Measurements from ENCODE around the gene VAMP7.

Gene VAMP7

DNA sequence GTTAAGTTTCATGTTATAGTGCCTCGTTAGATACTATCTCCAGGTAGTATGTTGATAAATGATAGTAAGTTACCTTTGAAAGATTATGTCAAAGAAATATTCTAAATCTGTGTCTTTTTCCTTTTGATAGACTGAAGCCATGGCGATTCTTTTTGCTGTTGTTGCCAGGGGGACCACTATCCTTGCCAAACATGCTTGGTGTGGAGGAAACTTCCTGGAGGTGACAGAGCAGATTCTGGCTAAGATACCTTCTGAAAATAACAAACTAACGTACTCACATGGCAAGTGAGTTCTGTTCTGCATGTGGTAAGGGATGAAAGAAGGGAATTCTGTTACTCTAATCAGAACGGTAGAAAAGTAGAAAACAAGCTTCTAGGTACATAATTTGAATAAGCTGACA lies 8.2 kb downstream of the VAMP7 start:
- Histone ChIP-seq H3K4me3 (ENCODE audit: low read depth in 1 of 2, low read length in 1 of 2) (no peak overlapping the region), H3K4me1 (ENCODE audit: control insufficient read depth in 1 of 2, insufficient read depth in 1 of 2, low read depth in 1 of 2, low read length in 1 of 2) (peaks cover 34 to 46% of the 10 kb centered on the region in 2 experiments), H3K27ac (no peak overlapping the region), H3K27me3 (no peaks in the 10 kb centered on the region), H3K36me3 (no peaks in the 10 kb centered on the region), H3K9me3 (no peaks in the 10 kb centered on the region)
- TF ChIP-seq, protein P1, sequence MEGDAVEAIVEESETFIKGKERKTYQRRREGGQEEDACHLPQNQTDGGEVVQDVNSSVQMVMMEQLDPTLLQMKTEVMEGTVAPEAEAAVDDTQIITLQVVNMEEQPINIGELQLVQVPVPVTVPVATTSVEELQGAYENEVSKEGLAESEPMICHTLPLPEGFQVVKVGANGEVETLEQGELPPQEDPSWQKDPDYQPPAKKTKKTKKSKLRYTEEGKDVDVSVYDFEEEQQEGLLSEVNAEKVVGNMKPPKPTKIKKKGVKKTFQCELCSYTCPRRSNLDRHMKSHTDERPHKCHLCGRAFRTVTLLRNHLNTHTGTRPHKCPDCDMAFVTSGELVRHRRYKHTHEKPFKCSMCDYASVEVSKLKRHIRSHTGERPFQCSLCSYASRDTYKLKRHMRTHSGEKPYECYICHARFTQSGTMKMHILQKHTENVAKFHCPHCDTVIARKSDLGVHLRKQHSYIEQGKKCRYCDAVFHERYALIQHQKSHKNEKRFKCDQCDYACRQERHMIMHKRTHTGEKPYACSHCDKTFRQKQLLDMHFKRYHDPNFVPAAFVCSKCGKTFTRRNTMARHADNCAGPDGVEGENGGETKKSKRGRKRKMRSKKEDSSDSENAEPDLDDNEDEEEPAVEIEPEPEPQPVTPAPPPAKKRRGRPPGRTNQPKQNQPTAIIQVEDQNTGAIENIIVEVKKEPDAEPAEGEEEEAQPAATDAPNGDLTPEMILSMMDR (IDR thresholded peaks at IDR 0.05), result no peak

- Histone ChIP-seq H3K4me1 (ENCODE audit: control insufficient read depth in 1 of 2, insufficient read depth in 1 of 2, low read depth in 1 of 2, low read length in 1 of 2) (peaks cover 28 to 32% of the 10 kb centered on the region in 2 experiments), H3K27ac (peak overlapping the region; percentile 32), H3K4me3 (ENCODE audit: low read depth in 1 of 2, low read length in 1 of 2) (no peak overlapping the region), H3K27me3 (no peaks in the 10 kb centered on the region), H3K9me3 (no peaks in the 10 kb centered on the region), H3K36me3 (peaks cover 8% of the 10 kb centered on the region)
- TF ChIP-seq, protein P1 (IDR thresholded peaks at IDR 0.05), result no peak
Observed at GRCh38 chrX:155891446-155892210, 10.5 kb downstream of the VAMP7 start.

DNA sequence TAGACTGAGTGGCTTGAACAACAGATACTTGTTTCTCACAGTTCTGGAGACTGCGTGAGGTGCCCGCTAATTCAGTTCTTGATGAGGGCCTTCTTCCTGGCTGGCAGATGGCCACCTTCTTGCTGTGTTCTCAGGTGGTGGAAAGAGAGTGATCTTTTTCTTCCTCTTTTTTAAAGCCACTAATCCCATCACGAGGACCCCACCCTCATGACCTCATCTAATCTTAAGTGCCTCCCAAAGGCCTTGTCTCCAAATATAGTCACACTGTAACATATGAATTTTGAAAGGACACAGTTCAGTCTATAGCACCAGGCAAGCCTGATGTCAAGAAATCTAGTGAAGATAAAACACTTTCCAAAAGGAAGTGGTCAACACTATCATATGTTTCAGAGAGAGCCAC lies 12.4 kb downstream of the VAMP7 start:
- H3K27me3 ChIP-seq, result no peaks in the 10 kb centered on the region
- TF ChIP-seq, protein P1 (IDR thresholded peaks at IDR 0.05), result no peak
- H3K4me1 ChIP-seq (ENCODE audit: control insufficient read depth in 1 of 2, insufficient read depth in 1 of 2, low read depth in 1 of 2, low read length in 1 of 2), result peaks cover 14 to 16% of the 10 kb centered on the region in 2 experiments
- H3K36me3 ChIP-seq, result peaks cover 14% of the 10 kb centered on the region
- H3K9me3 ChIP-seq, result no peaks in the 10 kb centered on the region
- H3K27ac ChIP-seq, result no peak overlapping the region
- H3K4me3 ChIP-seq (ENCODE audit: low read depth in 1 of 2, low read length in 1 of 2), result no peak overlapping the region

GRCh38 chrX:155896512-155896911 lies 15.4 kb downstream of the VAMP7 start:
- TF ChIP-seq, protein P1 (IDR thresholded peaks at IDR 0.05), result no peak
- Histone ChIP-seq H3K4me1 (ENCODE audit: control insufficient read depth in 1 of 2, insufficient read depth in 1 of 2, low read depth in 1 of 2, low read length in 1 of 2) (peaks cover 4% of the 10 kb centered on the region in 2 experiments), H3K36me3 (peaks cover 25% of the 10 kb centered on the region), H3K27me3 (no peaks in the 10 kb centered on the region), H3K9me3 (no peaks in the 10 kb centered on the region), H3K4me3 (ENCODE audit: low read depth in 1 of 2, low read length in 1 of 2) (no peak overlapping the region), H3K27ac (no peak overlapping the region)

DNA sequence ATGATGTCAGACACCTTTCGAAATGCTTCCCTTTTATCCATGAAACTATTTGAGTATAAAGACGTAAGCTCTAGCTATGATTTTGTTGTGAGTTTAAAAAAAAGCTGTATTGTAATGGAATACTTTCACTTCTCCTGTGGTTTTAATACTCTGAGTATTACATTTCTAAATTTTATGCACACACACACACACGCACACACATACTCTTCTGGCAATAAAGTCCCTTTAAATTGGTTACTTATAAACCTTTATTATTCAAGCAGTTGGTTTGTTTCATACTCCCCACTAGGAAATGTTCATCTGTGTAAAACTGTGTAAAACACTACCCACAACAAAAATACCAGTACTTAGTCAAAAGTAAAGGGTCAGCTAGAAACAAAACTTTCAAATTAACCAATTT lies 18.2 kb downstream of the VAMP7 start:
- TF ChIP-seq, protein P1 (IDR thresholded peaks at IDR 0.05), result no peak
- no peaks in the 10 kb centered on the region for H3K9me3 ChIP-seq
- no peaks in the 10 kb centered on the region for H3K27me3 ChIP-seq
- H3K4me3 ChIP-seq (ENCODE audit: low read depth in 1 of 2, low read length in 1 of 2), result no peak overlapping the region
- peaks cover 25% of the 10 kb centered on the region for H3K36me3 ChIP-seq
- H3K27ac ChIP-seq, result no peak overlapping the region
- H3K4me1 ChIP-seq (ENCODE audit: control insufficient read depth in 1 of 2, insufficient read depth in 1 of 2, low read depth in 1 of 2, low read length in 1 of 2), result no peaks in the 10 kb centered on the region

All from neutrophil (primary cell).